ENCODE results near the gene DIP2C. TPM values are rescaled to one million over a fixed set of nuclear protein-coding genes. Genes with fewer than 3 reads are reported as not detected.
A peak's percentile ranks its signal among the peaks of the same experiment; 100 is the strongest.
"Not testable (repeated sequence)": the region's sequence is repeated elsewhere in the genome, so short reads cannot be mapped to it uniquely, and the experiment has no call there.

Gene DIP2C
- polyA plus RNA-seq, 4 donors: 18.8 to 22.7 (median 20.9) TPM

- no peak for DNase-seq (ENCODE audit: low read depth in 4 of 4, low spot score in 3 of 4)
Measured at GRCh38 chr10:586716-587115, 102.8 kb downstream of the DIP2C start.

GRCh38 chr10:586151-586550 is 103.3 kb downstream of the DIP2C start:
- peak; percentile 33 to 70 (median 45) for DNase-seq (ENCODE audit: low read depth in 4 of 4, low spot score in 3 of 4)

GRCh38 chr10:585502-585901 is 104.0 kb downstream of the DIP2C start:
- DNase-seq (ENCODE audit: low read depth in 4 of 4, low spot score in 3 of 4): no peak

- DNase-seq (ENCODE audit: low read depth in 4 of 4, low spot score in 3 of 4): not testable (repeated sequence)
Measured at GRCh38 chr10:584497-585290, 104.8 kb downstream of the DIP2C start.

GRCh38 chr10:583433-583832 is 106.0 kb downstream of the DIP2C start:
- DNase-seq (ENCODE audit: low read depth in 4 of 4, low spot score in 3 of 4): no peak

GRCh38 chr10:581776-582330 is 107.6 kb downstream of the DIP2C start:
- no peak for DNase-seq (ENCODE audit: low read depth in 4 of 4, low spot score in 3 of 4)

GRCh38 chr10:580778-581177 is 108.7 kb downstream of the DIP2C start:
- no peak for DNase-seq (ENCODE audit: low read depth in 4 of 4, low spot score in 3 of 4)

GRCh38 chr10:576130-576465 is 113.4 kb downstream of the DIP2C start:
- no peak for DNase-seq (ENCODE audit: low read depth in 4 of 4, low spot score in 3 of 4)

GRCh38 chr10:575402-576129 is 113.9 kb downstream of the DIP2C start:
- DNase-seq (ENCODE audit: low read depth in 4 of 4, low spot score in 3 of 4): no peak

GRCh38 chr10:572696-573095 is 116.8 kb downstream of the DIP2C start:
- DNase-seq (ENCODE audit: low read depth in 4 of 4, low spot score in 3 of 4): no peak

GRCh38 chr10:571688-572451 is 117.6 kb downstream of the DIP2C start:
- DNase-seq (ENCODE audit: low read depth in 4 of 4, low spot score in 3 of 4): no peak

- no peak for DNase-seq (ENCODE audit: low read depth in 4 of 4, low spot score in 3 of 4)
Measured at GRCh38 chr10:571166-571565, 118.3 kb downstream of the DIP2C start.

GRCh38 chr10:570628-571163 is 118.8 kb downstream of the DIP2C start:
- DNase-seq (ENCODE audit: low read depth in 4 of 4, low spot score in 3 of 4): no peak

- DNase-seq (ENCODE audit: low read depth in 4 of 4, low spot score in 3 of 4): no peak
Measured at GRCh38 chr10:569961-570627, 119.4 kb downstream of the DIP2C start.

- no peak for DNase-seq (ENCODE audit: low read depth in 4 of 4, low spot score in 3 of 4)
Measured at GRCh38 chr10:568848-569247, 120.6 kb downstream of the DIP2C start.

GRCh38 chr10:567869-568268 is 121.6 kb downstream of the DIP2C start:
- DNase-seq (ENCODE audit: low read depth in 4 of 4, low spot score in 3 of 4): no peak

- no peak for DNase-seq (ENCODE audit: low read depth in 4 of 4, low spot score in 3 of 4)
Measured at GRCh38 chr10:566241-566885, 123.1 kb downstream of the DIP2C start.

- no peak for DNase-seq (ENCODE audit: low read depth in 4 of 4, low spot score in 3 of 4)
Measured at GRCh38 chr10:565676-566075, 123.8 kb downstream of the DIP2C start.

- no peak for DNase-seq (ENCODE audit: low read depth in 4 of 4, low spot score in 3 of 4)
Measured at GRCh38 chr10:565146-565545, 124.3 kb downstream of the DIP2C start.

- DNase-seq (ENCODE audit: low read depth in 4 of 4, low spot score in 3 of 4): no peak
Measured at GRCh38 chr10:563827-564226, 125.6 kb downstream of the DIP2C start.
